ENCODE results near the gene HCCS.

GRCh38 chrX:11105080-11105479 lies 6.1 kb upstream of the HCCS start:
- TF ChIP-seq CTCF (IDR thresholded peaks at IDR 0.05) (no peak), POLR2A (IDR thresholded peaks at IDR 0.05) (no peak)
